Keratinocyte (primary cell): ENCODE measurements around the gene TEX51. TPM values are rescaled to one million over a fixed set of nuclear protein-coding genes. Genes with fewer than 3 reads are reported as not detected.

Experiments used
- DNase-seq: peaks from one replicate; pipeline ENCODE4 v3.0.0-alpha.2; 2011; ENCODE audit warnings: low read depth, missing footprints, low spot score
- FAIRE-seq: peaks from 2 replicates; lab custom pipeline; 2011; peaks lifted over from hg19 to GRCh38; lab: Jason Lieb, UNC
- H2AFZ ChIP-seq: 2 replicates; pipeline ENCODE4 v1.6.0; 2012; ENCODE audit warnings: low read length, control low read depth, inconsistent platforms; ENCODE audit not compliant: control insufficient read depth
- H3K27ac ChIP-seq: 2 replicates; pipeline ENCODE4 v1.5.1; 2011; ENCODE audit warnings: low read length; ENCODE audit not compliant: control insufficient read depth, insufficient read depth
- H3K27me3 ChIP-seq: 3 replicates; pipeline ENCODE4 v1.6.0; 2011; ENCODE audit warnings: low read length; ENCODE audit not compliant: control insufficient read depth, insufficient read depth; ENCODE audit errors: extremely low read depth
- H3K36me3 ChIP-seq, 2 experiments: 2 replicates in 1 of 2; 3 replicates in 1 of 2; pipeline ENCODE4 v1.5.1; 2011; ENCODE audit warnings: low read length in 2 of 2, mild to moderate bottlenecking in 1 of 2; ENCODE audit not compliant: control insufficient read depth in 2 of 2, insufficient read depth in 2 of 2; ENCODE audit errors: extremely low read depth in 1 of 2
- H3K4me1 ChIP-seq: 3 replicates; pipeline ENCODE4 v1.5.1; 2011; ENCODE audit warnings: low read length; ENCODE audit not compliant: control insufficient read depth, insufficient read depth; ENCODE audit errors: extremely low read depth
- H3K4me2 ChIP-seq: 3 replicates; pipeline ENCODE4 v1.6.0; 2011; ENCODE audit warnings: low read depth, low read length; ENCODE audit not compliant: control insufficient read depth, insufficient read depth; ENCODE audit errors: extremely low read depth
- H3K4me3 ChIP-seq, 3 experiments: fragments of 200-600 bp in 1 of 3; sonication (generic) in 1 of 3; 2 replicates in 2 of 3; 3 replicates in 1 of 3; pipeline ENCODE4 v1.5.1; 2011 to 2016; ENCODE audit warnings: low read length in 3 of 3, mild to moderate bottlenecking in 3 of 3, control low read depth in 2 of 3, inconsistent platforms in 1 of 3, low read depth in 1 of 3, mixed read lengths in 1 of 3, mixed run types in 1 of 3, moderate library complexity in 1 of 3; ENCODE audit not compliant: control insufficient read depth in 2 of 3, insufficient read depth in 2 of 3; ENCODE audit errors: extremely low read depth in 1 of 3
- H3K79me2 ChIP-seq: 2 replicates; pipeline ENCODE4 v1.6.0; 2012; ENCODE audit warnings: low read length; ENCODE audit not compliant: control insufficient read depth, insufficient read depth
- H3K9ac ChIP-seq: 3 replicates; pipeline ENCODE4 v1.6.0; 2011; ENCODE audit warnings: low read length; ENCODE audit not compliant: control insufficient read depth, insufficient read depth; ENCODE audit errors: extremely low read depth
- H3K9me1 ChIP-seq: 3 replicates; pipeline ENCODE4 v1.6.0; 2011; ENCODE audit warnings: low read length; ENCODE audit not compliant: control insufficient read depth, insufficient read depth; ENCODE audit errors: extremely low read depth
- H3K9me3 ChIP-seq: 2 replicates; pipeline ENCODE4 v1.5.1; 2012; ENCODE audit warnings: low read depth, low read length; ENCODE audit not compliant: control insufficient read depth
- H4K20me1 ChIP-seq: 3 replicates; pipeline ENCODE4 v1.6.0; 2011; ENCODE audit warnings: low read length; ENCODE audit not compliant: control insufficient read depth, insufficient read depth; ENCODE audit errors: extremely low read depth
- EZH2 ChIP-seq: IDR thresholded peaks from one replicate; pipeline ENCODE4 v1.6.1; 2012; ENCODE audit warnings: inconsistent platforms, mild to moderate bottlenecking, low read length, moderate library complexity
- dilution Hi-C: fragments of 300-500 bp; cut with MboI; formaldehyde crosslinking; loops from one replicate; pipeline ENCODE4 v1.7.0; 2020; ENCODE audit warnings: low sequenced_read_pairs; ENCODE audit not compliant: extremely low pct_ligation_motif_present
- polyA plus RNA-seq, 5 experiments: library from polyadenylated mRNA; depleted of rRNA in 3 of 5; stranded (reverse) in 3 of 5; stranded (forward) in 1 of 5; unstranded in 1 of 5; fragments of >200 nt; gene quantifications; 1 replicate in 1 of 5; 2 replicates in 3 of 5; 3 replicates in 1 of 5; pipeline versions ENCODE4 v1.2.1 to v1.2.3, GENCODE V29; 2011 to 2012; ENCODE audit warnings: missing spikeins in 2 of 5, low read depth in 1 of 5, low replicate concordance in 1 of 5
- TF ChIP-seq, protein P1 (sequence below), 3 experiments: IDR thresholded peaks in 1 of 3; conservative IDR thresholded peaks in 1 of 3; optimal IDR thresholded peaks in 1 of 3; 2 replicates in 2 of 3; 3 replicates in 1 of 3; pipeline versions ENCODE3 to v1.5.1; 2011; ENCODE audit warnings: low read length in 3 of 3, mild to moderate bottlenecking in 3 of 3, moderate library complexity in 2 of 3, control low read depth in 1 of 3, inconsistent platforms in 1 of 3; ENCODE audit not compliant: insufficient read depth in 2 of 3; ENCODE audit errors: extremely low read depth in 1 of 3

Gene TEX51
- polyA plus RNA-seq, 1 donor (not counting 4 experiments of a cell fraction or from before 2014, with no cell fraction given) = not detected

DNA sequence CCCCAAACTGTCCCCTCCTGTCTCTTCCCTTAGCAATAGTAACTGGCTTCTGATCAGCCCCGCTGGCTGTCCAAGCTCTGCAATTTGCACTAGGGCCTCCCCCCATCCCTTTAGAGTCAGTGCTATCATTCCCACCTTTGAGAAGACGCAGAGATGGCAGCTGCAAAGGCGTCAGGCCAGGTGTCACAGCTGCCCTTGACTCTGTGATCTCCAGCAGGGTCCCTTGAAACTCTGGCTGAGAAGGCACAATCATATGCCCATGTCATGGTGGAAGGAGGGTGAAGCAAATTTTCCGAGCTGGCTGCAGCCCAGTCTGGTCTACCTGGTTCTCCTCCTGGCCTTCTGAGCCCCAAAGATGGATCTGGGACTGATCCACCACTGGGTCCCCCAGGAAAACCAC, 49.2 kb upstream of the TEX51 start:
- Histone ChIP-seq H3K27me3 (no peaks in the 10 kb centered on the region), H3K4me1 (no peaks in the 10 kb centered on the region), H3K4me3 (no peak overlapping the region), H3K79me2 (no peaks in the 10 kb centered on the region), H3K36me3 (no peaks in the 10 kb centered on the region), H3K9me1 (no peaks in the 10 kb centered on the region), H4K20me1 (no peaks in the 10 kb centered on the region), H3K27ac (no peak overlapping the region), H3K4me2 (no peak overlapping the region), H2AFZ (no peak overlapping the region), H3K9ac (no peak overlapping the region), H3K9me3 (no peaks in the 10 kb centered on the region)
- TF ChIP-seq, protein P1, sequence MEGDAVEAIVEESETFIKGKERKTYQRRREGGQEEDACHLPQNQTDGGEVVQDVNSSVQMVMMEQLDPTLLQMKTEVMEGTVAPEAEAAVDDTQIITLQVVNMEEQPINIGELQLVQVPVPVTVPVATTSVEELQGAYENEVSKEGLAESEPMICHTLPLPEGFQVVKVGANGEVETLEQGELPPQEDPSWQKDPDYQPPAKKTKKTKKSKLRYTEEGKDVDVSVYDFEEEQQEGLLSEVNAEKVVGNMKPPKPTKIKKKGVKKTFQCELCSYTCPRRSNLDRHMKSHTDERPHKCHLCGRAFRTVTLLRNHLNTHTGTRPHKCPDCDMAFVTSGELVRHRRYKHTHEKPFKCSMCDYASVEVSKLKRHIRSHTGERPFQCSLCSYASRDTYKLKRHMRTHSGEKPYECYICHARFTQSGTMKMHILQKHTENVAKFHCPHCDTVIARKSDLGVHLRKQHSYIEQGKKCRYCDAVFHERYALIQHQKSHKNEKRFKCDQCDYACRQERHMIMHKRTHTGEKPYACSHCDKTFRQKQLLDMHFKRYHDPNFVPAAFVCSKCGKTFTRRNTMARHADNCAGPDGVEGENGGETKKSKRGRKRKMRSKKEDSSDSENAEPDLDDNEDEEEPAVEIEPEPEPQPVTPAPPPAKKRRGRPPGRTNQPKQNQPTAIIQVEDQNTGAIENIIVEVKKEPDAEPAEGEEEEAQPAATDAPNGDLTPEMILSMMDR (optimal IDR thresholded peaks at IDR 0.05 in 1 of 3, IDR thresholded peaks at IDR 0.05 in 1 of 3, conservative IDR thresholded peaks at IDR 0.05 in 1 of 3; ENCODE audit: extremely low read depth in 1 of 3, insufficient read depth in 2 of 3, low read length in 3 of 3) = no peak
- TF ChIP-seq EZH2 = no peak
- no peak for DNase-seq
- no peak for FAIRE-seq
- dilution Hi-C loops = no loop called here

GRCh38 chr2:126849991-126850535, 48.6 kb upstream of the TEX51 start:
- Histone ChIP-seq H3K27me3 (no peaks in the 10 kb centered on the region), H3K9ac (no peak overlapping the region), H3K27ac (no peak overlapping the region), H3K36me3 (no peaks in the 10 kb centered on the region), H4K20me1 (no peaks in the 10 kb centered on the region), H2AFZ (no peak overlapping the region), H3K9me1 (no peaks in the 10 kb centered on the region), H3K4me1 (no peaks in the 10 kb centered on the region), H3K4me3 (no peak overlapping the region), H3K4me2 (no peak overlapping the region), H3K9me3 (no peaks in the 10 kb centered on the region), H3K79me2 (no peaks in the 10 kb centered on the region)
- dilution Hi-C loops = no loop called here
- no peak for DNase-seq
- TF ChIP-seq, protein P1 (optimal IDR thresholded peaks at IDR 0.05 in 1 of 3, IDR thresholded peaks at IDR 0.05 in 1 of 3, conservative IDR thresholded peaks at IDR 0.05 in 1 of 3; ENCODE audit: extremely low read depth in 1 of 3, insufficient read depth in 2 of 3, low read length in 3 of 3) = no peak
- no peak for TF ChIP-seq EZH2
- FAIRE-seq = no peak
